Mesothelial cell of epicardium (in vitro differentiated cells): Measurements from ENCODE around the gene GSTO1. TPM values are rescaled to one million over a fixed set of nuclear protein-coding genes. Genes with fewer than 3 reads are reported as not detected.
"Not testable (repeated sequence)": the region's sequence is repeated elsewhere in the genome, so short reads cannot be mapped to it uniquely, and the experiment has no call there.

Experiments
- DNase-seq, 2 experiments: peaks; one replicate each; pipeline ENCODE4 v3.0.0; 2021; ENCODE audit warnings: low spot score in 2 of 2; ENCODE audit not compliant: unreplicated experiment in 2 of 2
- H3K27ac Mint-ChIP-seq: 2 replicates; pipeline ENCODE4 v1.8.0; 2021; ENCODE audit warnings: mixed read lengths
- H3K27me3 Mint-ChIP-seq: 2 replicates; pipeline ENCODE4 v1.8.0; 2021; ENCODE audit warnings: low read depth, mixed read lengths
- H3K36me3 Mint-ChIP-seq: 2 replicates; pipeline ENCODE4 v1.8.0; 2021; ENCODE audit warnings: mixed read lengths
- H3K4me1 Mint-ChIP-seq: 2 replicates; pipeline ENCODE4 v1.8.0; 2021; ENCODE audit warnings: mixed read lengths
- H3K4me3 Mint-ChIP-seq: 2 replicates; pipeline ENCODE4 v1.8.0; 2021; ENCODE audit warnings: mild to moderate bottlenecking, moderate library complexity, mixed read lengths
- H3K9me3 Mint-ChIP-seq: 2 replicates; pipeline ENCODE4 v1.8.0; 2021; ENCODE audit warnings: mixed read lengths
- total RNA-seq: library from RNA; stranded (reverse); gene quantifications from 3 replicates; pipeline ENCODE4 v1.2.1, GENCODE V29; 2021
- TF ChIP-seq, protein P1 (sequence below): fragments of 200-600 bp; sonication (generic); IDR thresholded peaks from one replicate; pipeline ENCODE4 v1.5.0; 2021; ENCODE audit warnings: antibody characterized with exemption; ENCODE audit not compliant: unreplicated experiment

The GSTO1 gene
- total RNA-seq, 1 donor from 2014 or later: 65.2 TPM

DNA sequence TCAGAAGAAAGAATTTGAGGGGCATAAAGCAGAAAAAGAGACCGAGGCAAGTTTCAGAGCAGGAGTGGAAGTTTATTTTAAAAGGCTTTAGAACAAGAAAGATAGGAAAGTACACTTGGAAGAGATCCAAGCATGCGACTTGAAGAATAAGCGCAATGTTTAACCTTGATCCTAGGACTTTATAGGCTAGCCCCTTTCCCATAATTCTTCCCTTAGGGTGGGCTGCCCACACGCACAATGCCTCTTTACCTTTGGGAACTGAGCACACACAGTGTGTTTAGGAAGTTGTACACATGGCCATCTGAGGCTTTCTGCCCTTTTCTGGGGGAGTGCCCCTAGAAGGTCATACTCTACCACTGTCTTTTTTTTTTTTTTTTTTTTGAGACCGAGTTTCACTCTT, 11.2 kb upstream of the GSTO1 start:
- Mint-ChIP-seq H3K4me3 (no peak overlapping the region), H3K4me1 (peaks cover 4% of the 10 kb centered on the region), H3K27me3 (peaks cover 7% of the 10 kb centered on the region), H3K9me3 (peaks cover 18% of the 10 kb centered on the region), H3K36me3 (no peaks in the 10 kb centered on the region), H3K27ac (no peak overlapping the region)
- no peak for DNase-seq
- TF ChIP-seq, protein P1, sequence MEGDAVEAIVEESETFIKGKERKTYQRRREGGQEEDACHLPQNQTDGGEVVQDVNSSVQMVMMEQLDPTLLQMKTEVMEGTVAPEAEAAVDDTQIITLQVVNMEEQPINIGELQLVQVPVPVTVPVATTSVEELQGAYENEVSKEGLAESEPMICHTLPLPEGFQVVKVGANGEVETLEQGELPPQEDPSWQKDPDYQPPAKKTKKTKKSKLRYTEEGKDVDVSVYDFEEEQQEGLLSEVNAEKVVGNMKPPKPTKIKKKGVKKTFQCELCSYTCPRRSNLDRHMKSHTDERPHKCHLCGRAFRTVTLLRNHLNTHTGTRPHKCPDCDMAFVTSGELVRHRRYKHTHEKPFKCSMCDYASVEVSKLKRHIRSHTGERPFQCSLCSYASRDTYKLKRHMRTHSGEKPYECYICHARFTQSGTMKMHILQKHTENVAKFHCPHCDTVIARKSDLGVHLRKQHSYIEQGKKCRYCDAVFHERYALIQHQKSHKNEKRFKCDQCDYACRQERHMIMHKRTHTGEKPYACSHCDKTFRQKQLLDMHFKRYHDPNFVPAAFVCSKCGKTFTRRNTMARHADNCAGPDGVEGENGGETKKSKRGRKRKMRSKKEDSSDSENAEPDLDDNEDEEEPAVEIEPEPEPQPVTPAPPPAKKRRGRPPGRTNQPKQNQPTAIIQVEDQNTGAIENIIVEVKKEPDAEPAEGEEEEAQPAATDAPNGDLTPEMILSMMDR: no peak

DNA sequence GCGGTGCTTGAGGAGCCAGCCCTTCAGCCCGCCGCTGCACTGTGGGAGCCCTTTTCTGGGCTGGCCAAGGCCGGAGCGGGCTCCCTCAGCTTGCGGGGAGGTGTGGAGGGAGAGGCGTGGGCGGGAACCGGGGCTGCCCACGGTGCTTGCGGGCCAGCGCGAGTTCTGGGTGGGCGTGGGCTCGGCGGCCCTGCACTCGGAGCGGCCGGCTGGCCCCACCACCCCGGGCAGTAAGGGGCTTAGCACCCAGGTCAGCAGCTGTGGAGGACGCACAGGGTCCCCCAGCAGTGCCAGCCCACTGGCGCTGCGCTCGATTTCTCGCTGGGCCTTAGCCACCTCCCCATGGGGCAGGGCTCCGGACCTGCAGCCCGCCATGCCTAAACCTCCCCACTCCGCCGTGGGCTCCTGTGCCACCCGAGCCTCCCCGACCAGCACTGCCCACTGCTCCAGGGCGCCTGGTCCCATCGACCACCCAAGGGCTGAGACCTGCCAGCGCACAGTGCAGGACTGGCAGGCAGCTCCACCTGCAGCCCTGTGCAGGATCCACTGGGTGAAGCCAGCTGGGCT, 9.5 kb upstream of the GSTO1 start:
- no peaks in the 10 kb centered on the region for H3K36me3 Mint-ChIP-seq
- peaks cover 2% of the 10 kb centered on the region for H3K27me3 Mint-ChIP-seq
- H3K27ac Mint-ChIP-seq: no peak overlapping the region
- TF ChIP-seq, protein P1: no peak
- peaks cover 4% of the 10 kb centered on the region for H3K4me1 Mint-ChIP-seq
- H3K9me3 Mint-ChIP-seq: peaks cover 18% of the 10 kb centered on the region
- H3K4me3 Mint-ChIP-seq: no peak overlapping the region
- DNase-seq: no peak

DNA sequence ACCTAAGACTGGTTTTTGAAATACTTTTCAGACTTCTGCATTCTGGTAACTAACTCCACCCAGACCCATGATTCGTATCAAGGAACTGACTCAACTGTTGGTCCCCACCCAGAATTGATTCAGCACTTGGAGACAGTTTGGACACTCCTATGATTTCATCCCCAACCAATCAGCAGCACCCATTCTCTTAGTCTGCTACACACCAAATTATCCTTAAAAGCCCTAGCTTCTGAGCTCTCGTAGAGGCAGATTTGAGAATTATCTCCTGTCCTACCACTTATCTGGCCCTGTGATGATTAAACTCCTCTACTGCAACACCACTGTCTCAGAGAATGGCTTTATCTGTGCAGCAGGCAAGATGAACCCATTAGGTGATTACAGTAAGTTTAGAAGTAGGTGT, 7.7 kb upstream of the GSTO1 start:
- Mint-ChIP-seq H3K4me1 (peaks cover 4% of the 10 kb centered on the region), H3K27me3 (no peaks in the 10 kb centered on the region), H3K9me3 (peaks cover 18% of the 10 kb centered on the region), H3K36me3 (no peaks in the 10 kb centered on the region), H3K27ac (no peak overlapping the region), H3K4me3 (no peak overlapping the region)
- TF ChIP-seq, protein P1: no peak
- no peak for DNase-seq

DNA sequence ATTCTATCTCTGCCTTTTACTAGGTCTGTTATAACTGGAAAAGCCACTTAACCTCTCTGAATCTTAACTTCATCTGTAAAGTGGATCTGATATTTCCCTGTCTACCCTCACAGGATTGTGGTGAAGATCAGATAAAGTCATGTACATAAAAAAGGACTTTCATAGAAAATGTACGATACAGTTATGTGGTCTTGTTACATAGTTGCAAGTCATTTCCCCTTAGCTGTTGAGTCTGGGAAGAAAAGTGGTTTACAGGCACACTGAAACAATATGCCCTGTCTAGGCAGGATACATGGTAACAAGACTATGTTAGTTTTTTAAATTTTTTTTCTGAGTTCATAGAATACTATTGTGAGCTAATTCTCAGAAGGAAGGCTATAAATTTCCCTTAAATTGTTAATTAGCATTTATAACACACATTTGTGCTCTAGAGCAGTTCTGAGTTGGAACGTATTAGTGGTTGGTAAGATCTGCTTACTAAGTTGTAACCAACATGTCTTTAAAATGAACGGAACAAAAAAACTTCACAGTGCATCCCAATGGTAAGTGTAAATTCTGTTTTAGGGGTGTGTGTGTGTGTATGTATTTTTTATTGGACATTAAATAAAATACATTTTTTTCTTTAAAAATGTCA, 7.1 kb upstream of the GSTO1 start:
- Mint-ChIP-seq H3K27me3 (no peaks in the 10 kb centered on the region), H3K27ac (no peak overlapping the region), H3K36me3 (no peaks in the 10 kb centered on the region), H3K4me3 (no peak overlapping the region), H3K4me1 (peaks cover 4% of the 10 kb centered on the region), H3K9me3 (peaks cover 18% of the 10 kb centered on the region)
- TF ChIP-seq, protein P1: no peak
- no peak for DNase-seq

DNA sequence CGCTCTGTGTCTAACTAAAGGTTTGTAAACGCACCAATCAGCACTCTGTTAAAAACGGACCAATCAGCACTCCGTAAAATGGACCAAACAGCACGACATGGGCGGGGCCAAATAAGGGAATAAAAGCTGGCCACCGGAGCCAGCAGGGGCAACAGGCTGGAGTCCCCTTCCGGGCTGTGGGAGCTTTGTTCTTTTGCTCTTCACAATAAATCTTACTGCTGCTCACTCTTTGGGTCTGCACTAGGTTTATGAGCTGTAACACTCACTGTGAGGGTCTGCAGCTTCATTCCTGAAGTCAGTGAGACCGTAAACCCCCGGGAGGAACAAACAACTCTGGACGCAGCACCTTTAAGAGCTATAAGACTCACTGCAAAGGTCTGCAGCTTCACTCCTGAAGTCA, 5.8 kb upstream of the GSTO1 start:
- H3K36me3 Mint-ChIP-seq, H3K27ac Mint-ChIP-seq, H3K4me3 Mint-ChIP-seq, H3K27me3 Mint-ChIP-seq, DNase-seq: not testable (repeated sequence)
- Mint-ChIP-seq H3K9me3 (peaks cover 18% of the 10 kb centered on the region), H3K4me1 (peaks cover 11% of the 10 kb centered on the region)

DNA sequence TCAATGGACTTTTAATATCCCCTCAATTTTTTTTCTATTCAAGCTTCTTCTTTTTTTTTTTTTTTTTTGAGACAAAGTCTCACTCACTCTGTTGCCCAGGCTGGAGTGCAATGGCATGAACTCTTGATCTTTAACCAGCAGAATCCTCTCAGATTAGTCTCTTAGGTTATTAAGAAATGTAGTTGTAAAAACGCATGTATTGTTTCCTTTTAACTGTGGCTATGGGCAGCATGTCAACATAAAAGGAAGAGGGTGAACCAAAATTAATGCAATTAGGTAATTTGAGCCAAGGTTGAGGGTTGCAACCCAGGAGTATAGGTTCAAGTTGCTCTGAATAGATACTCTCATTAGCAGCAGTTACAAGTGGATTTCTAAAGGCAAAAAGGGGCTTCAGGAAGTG, 4.3 kb upstream of the GSTO1 start:
- H3K27me3 Mint-ChIP-seq: no peaks in the 10 kb centered on the region
- H3K27ac Mint-ChIP-seq: no peak overlapping the region

More for the DNA sequence above, 4.3 kb upstream of the GSTO1 start:
- no peak for DNase-seq
- Mint-ChIP-seq H3K4me1 (peaks cover 18% of the 10 kb centered on the region), H3K9me3 (peaks cover 18% of the 10 kb centered on the region), H3K4me3 (no peak overlapping the region), H3K36me3 (no peaks in the 10 kb centered on the region)
- TF ChIP-seq, protein P1: no peak
